Forelimb muscle (tissue), 1 donor: ENCODE measurements around the gene LAMC2. TPM values are rescaled to one million over a fixed set of nuclear protein-coding genes. Genes with fewer than 3 reads are reported as not detected.
"Not testable (repeated sequence)": the region's sequence is repeated elsewhere in the genome, so short reads cannot be mapped to it uniquely, and the experiment has no call there.

ENCODE experiments used
- DNase-seq: peaks from one replicate; pipeline ENCODE4 v3.0.0-alpha.2; 2013; ENCODE audit warnings: low read depth
- polyA plus RNA-seq: library from polyadenylated mRNA; unstranded; fragments of 120-200 nt; gene quantifications from one replicate; pipeline ENCODE4 v1.2.1, GENCODE V29; 2013; ENCODE audit not compliant: insufficient read length

The LAMC2 gene
- polyA plus RNA-seq: 1.5 TPM

DNA sequence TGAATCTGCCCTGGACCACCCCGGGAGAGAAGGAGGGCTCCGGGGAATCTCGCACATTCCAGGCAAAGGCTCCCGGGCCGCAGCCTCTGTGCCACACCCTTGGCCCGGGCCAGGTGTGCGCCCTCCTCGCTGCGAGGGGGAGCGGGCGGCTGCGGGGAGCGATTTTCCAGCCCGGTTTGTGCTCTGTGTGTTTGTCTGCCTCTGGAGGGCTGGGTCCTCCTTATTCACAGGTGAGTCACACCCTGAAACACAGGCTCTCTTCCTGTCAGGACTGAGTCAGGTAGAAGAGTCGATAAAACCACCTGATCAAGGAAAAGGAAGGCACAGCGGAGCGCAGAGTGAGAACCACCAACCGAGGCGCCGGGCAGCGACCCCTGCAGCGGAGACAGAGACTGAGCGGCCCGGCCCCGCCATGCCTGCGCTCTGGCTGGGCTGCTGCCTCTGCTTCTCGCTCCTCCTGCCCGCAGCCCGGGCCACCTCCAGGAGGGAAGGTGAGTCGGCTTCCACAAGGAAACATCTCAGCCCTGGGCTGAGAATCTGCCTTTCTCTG is at the start of gene LAMC2:
Gene LAMC2, plus strand, starts transcription at position 324 of the 550 bp plus-strand sequence. Its CDS starts 89 bp downstream, at position 413.
- no peak for DNase-seq

GRCh38 chr1:183137782-183138181 is 48.3 kb upstream of the LAMC2 start:
- no peak for DNase-seq

DNA sequence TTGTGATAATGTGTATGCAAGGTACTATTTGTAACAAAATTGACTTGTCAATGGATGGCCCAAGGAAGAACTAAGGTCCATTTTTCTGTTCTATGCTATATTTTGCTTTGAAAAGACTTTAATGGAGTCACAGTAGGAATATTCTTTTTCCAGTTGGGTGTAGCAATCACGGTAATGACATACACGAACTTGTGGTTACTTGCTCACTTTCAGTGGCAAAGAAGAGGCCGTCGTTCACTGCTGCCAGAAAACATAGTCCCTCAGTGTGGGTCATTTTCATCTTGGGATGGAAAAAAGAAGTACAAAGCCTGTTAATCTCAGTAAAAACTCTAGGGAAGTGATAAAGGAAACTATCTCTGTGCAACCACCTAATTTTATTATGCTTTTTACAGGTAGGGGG is 47.8 kb upstream of the LAMC2 start:
- DNase-seq: no peak

- no peak for DNase-seq
These were observed 46.7 kb upstream of the LAMC2 start for GRCh38 chr1:183139281-183139942.

GRCh38 chr1:183140633-183141032 is 45.4 kb upstream of the LAMC2 start:
- DNase-seq: no peak

DNA sequence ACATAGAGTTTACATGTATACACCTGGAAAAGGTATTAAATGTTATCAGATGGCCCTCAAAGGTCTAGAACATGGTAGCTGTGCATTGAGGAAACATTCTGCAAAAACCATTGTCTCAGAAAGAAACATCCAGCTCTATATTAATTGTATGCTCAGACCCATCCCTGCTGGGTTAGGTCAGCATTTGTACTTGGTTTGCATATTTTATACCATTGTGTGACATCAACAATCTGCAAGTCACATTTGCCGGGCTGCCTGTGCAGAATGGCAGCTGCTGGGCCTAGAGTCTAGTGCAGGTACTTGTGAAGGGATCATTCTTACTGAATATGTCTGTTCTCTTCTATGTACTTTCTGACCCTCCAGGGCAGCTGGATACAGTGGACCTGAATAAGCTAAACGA is 43.9 kb upstream of the LAMC2 start:
- no peak for DNase-seq

GRCh38 chr1:183143576-183144315 is 42.3 kb upstream of the LAMC2 start:
- no peak for DNase-seq

DNA sequence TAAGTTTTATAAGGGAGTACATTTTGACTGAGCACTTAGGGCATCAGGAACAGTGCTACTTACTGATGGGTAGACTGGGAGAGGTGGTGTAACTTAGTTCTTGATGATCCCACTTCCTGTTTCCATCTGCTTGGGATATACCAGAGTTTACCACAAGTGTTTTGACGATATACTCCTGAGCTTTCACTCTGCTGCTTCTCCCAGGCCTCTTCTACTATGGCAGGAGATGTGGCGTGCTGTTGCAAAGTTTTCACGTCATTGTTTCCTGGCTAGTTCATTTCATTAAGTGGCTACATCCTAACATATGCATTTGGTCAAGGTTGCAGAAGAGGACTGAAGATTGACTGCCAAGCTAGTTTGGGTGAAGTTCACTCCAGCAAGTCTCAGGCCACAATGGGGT is 41.3 kb upstream of the LAMC2 start:
- no peak for DNase-seq

DNA sequence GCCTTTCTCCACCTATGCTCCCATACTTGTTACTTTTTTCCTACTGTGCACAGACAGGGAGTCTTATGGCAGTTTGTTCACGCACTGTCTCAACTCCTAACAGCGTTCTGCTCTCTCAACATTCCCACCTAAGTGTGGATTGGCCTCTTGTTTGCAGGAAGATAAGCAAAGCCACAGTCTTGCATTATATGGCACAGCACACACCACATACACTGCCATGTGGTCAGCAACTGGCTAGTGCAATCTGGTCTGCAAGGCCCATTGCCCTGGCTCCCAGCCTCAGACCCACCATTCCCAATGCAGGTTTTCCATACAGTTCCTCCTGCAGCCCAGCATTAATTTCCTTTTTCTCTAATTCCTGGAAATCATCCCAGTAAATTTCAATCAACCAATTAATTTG is 38.3 kb upstream of the LAMC2 start:
- no peak for DNase-seq

GRCh38 chr1:183148599-183148998 is 37.5 kb upstream of the LAMC2 start:
- DNase-seq: no peak

GRCh38 chr1:183149273-183149672 is 36.8 kb upstream of the LAMC2 start:
- no peak for DNase-seq

- not testable (repeated sequence) for DNase-seq
These were observed 36.0 kb upstream of the LAMC2 start for GRCh38 chr1:183150032-183150431.

DNA sequence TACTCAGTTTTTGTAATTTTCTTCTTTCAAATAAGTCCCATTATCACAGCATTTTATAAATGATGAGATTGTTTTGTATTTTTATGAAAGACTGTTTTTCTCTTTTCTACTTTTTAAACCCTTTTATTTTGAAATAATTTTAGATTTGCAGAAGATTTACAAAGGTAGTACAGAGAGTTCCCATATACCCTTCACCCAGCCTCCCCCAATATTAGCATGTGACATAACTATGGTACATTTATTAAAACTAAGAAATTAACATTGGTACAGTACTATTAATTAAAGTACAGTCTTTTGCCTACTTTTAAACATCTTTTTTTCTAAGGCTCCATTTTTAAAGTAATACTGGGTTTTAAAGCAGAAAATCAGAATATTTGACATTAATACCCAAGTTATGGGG is 35.6 kb upstream of the LAMC2 start:
- no peak for DNase-seq

- no peak for DNase-seq
These were observed 33.9 kb upstream of the LAMC2 start for GRCh38 chr1:183152180-183152579.

DNA sequence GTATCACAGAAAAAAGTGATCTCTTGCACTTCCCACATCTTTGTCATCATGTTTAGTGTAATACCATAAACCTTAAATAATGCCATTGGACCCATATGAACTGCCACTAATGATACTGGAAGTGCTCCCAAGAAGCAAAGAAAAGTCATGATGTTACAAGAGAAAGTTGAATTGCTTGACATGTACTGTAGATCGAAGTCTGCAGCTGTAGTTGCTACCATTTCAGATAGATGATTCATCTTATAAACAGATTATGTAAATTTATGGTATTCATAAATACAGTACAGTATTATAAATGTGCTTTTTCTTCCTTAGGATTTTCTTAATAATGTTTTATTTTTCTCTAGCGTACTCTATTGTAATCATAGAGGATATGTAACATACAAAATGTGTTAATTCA is 30.1 kb upstream of the LAMC2 start:
- no peak for DNase-seq

- DNase-seq: no peak
These were observed 26.1 kb upstream of the LAMC2 start for GRCh38 chr1:183159960-183160359.

DNA sequence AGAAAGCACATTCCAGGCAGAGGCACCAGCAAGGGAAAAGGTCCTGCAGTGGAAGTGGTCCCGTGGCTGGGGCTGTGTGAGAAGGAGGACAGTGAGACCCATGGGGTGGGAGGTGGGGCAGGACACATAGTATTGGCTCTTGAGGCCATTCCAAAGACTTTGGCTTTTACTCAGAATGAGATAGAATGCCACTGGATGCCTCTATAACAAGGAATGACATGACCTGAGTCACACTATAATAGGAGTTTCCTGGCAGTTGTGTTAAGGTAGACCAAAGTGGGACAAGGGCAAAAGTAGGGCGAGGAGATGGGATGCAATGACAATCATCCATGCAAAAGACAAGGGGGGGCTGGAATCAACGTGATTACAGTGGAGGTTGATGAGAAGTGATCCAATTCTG is 24.7 kb upstream of the LAMC2 start:
- no peak for DNase-seq

- no peak for DNase-seq
These were observed 22.7 kb upstream of the LAMC2 start for GRCh38 chr1:183163316-183163715.

DNA sequence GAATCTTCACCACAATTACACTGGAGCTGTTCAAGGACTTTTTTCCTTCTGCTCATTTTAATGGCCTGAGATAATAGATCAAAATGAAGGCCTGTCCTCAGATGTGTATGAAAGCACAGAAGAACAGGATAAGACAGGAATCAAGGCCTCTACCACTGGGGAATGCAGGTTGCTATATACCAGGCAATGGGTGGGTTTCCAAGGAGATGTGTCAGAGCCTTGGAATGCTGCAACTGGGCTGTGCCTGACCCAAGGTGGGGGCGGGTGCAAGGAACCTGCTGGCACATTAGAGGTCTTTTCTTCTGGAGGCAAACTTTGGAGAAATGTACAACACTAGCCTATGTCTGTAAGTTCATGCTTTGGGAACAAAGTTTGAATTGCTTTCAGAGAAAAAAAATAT is 21.7 kb upstream of the LAMC2 start:
- DNase-seq: no peak

- no peak for DNase-seq
These were observed 21.1 kb upstream of the LAMC2 start for GRCh38 chr1:183164963-183165362.

DNA sequence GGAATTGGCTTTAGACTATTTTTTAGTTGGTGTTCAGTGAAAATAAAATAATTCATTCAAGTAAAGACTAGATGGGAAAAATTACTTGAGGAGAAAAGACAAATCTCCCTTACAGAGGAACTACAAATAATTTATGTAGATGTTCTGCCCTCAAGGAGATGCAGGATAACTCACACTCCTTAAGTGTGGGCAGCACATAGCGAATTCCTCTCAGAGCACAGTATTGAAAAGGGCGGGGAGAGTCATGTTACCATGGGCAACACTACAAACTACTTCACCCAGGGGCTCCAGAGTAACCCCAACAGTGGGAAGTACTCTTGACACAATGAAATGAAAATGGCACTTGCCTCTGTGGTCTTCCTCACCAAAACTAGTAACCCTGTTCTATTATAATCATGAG is 20.6 kb upstream of the LAMC2 start:
- no peak for DNase-seq

DNA sequence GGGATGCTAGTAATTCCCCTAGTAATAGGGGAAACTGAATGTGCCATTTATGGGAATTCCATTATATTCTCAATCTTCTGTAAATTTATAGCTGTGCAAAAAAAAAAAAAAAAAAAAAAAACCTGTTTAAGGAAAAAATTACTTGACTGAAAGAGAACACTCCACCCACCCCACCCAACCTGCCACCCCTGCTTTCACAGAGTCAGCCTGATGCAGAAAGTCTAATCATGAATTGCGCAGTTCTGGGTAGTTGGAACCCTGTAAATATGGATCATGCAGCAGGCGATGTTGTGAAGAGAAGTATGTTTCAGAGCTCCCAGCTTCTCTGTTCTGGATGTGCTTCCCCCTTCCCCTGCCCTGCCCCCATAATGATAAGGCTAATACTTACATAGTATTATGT is 19.6 kb upstream of the LAMC2 start:
- DNase-seq: no peak

DNA sequence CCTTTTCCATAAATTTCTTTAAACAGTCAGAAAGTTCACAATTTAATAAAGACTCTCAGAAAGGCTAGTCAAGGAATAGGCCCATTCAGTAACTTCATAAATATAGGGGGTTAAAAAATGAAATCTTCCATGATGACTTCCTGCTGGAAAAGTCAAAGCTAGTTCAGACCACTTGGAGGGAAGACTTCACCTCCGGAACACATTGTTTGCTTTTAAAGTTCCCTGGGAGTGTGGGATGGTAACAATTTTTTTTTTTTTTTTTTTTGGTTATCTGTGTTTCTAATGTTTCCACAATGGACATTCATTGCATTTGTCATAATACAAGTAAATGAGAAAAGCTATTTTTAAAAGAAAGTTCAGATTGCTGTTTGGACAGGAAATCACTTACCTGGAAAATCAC is 18.4 kb upstream of the LAMC2 start:
- DNase-seq: no peak
